ENCODE results near the gene S100A10.
A peak's percentile ranks its signal among the peaks of the same experiment; 100 is the strongest.

S100A10 gene

GRCh38 chr1:151939779-151940178, 53.9 kb downstream of the S100A10 start:
- TF ChIP-seq CTCF (IDR thresholded peaks at IDR 0.05; ENCODE audit: borderline replicate concordance, insufficient read depth, low read depth, low read length) = no peak
- no peak overlapping the region for H3K4me3 ChIP-seq (ENCODE audit: low read depth, low read length)

- TF ChIP-seq CTCF (IDR thresholded peaks at IDR 0.05; ENCODE audit: borderline replicate concordance, insufficient read depth, low read depth, low read length) = no peak
- no peak overlapping the region for H3K4me3 ChIP-seq (ENCODE audit: low read depth, low read length)
These were observed 54.5 kb downstream of the S100A10 start for GRCh38 chr1:151939141-151939540.

- H3K4me3 ChIP-seq (ENCODE audit: low read depth, low read length) = no peak overlapping the region
- TF ChIP-seq CTCF (IDR thresholded peaks at IDR 0.05; ENCODE audit: borderline replicate concordance, insufficient read depth, low read depth, low read length) = no peak
These were observed 57.0 kb downstream of the S100A10 start for GRCh38 chr1:151936653-151937052.

GRCh38 chr1:151935894-151936602, 57.6 kb downstream of the S100A10 start:
- H3K4me3 ChIP-seq (ENCODE audit: low read depth, low read length) = no peak overlapping the region
- TF ChIP-seq CTCF (IDR thresholded peaks at IDR 0.05; ENCODE audit: borderline replicate concordance, insufficient read depth, low read depth, low read length) = no peak

- H3K4me3 ChIP-seq (ENCODE audit: low read depth, low read length) = no peak overlapping the region
- no peak for TF ChIP-seq CTCF (IDR thresholded peaks at IDR 0.05; ENCODE audit: borderline replicate concordance, insufficient read depth, low read depth, low read length)
These were observed 58.5 kb downstream of the S100A10 start for GRCh38 chr1:151935154-151935553.

- no peak overlapping the region for H3K4me3 ChIP-seq (ENCODE audit: low read depth, low read length)
- peak; percentile 81 for TF ChIP-seq CTCF (IDR thresholded peaks at IDR 0.05; ENCODE audit: borderline replicate concordance, insufficient read depth, low read depth, low read length)
These were observed 59.6 kb downstream of the S100A10 start for GRCh38 chr1:151934048-151934493.

Data from GM12875 (cell line).